K562 (cell line): ENCODE results near the gene TNFRSF11A. TPM values are rescaled to one million over a fixed set of nuclear protein-coding genes. Genes with fewer than 3 reads are reported as not detected.

Source experiments
- ATAC-seq: fragments of 200-7000 bp; cut with Tn5 transposase; 3 replicates; pipeline ENCODE4 v1.9.1; 2020; ENCODE audit warnings: moderate library complexity
- BruUV-seq: library from RNA; stranded (reverse); fragments of 400-500 nt; replicated peaks from 2 replicates; lab custom pipeline; 2021; lab: Mats Ljungman, UMichigan
- CTCF ChIA-PET: fragments of 300-600 bp; formaldehyde crosslinking; extraction: SDS; loops from one replicate; lab custom pipeline; 2021; ENCODE audit warnings: low intra/inter-chr PET ratio; lab: Yijun Ruan, JAX
- POLR2A ChIA-PET: fragments of 300-600, 350-650 bp; sonication (Branson Sonifier 250); formaldehyde crosslinking; extraction: SDS; loops from one replicate; lab custom pipeline; 2021; ENCODE audit warnings: antibody characterized with exemption, inconsistent platforms; lab: Yijun Ruan, JAX
- DNase-seq, 4 experiments: peaks; one replicate each; pipeline versions ENCODE4 v3.0.0 to v3.0.0-alpha.2; 2011 to 2018; ENCODE audit warnings: low spot score in 3 of 4, mixed read lengths in 3 of 4; ENCODE audit errors: extremely low read depth in 1 of 4
- FAIRE-seq: peaks from 2 replicates; lab custom pipeline; 2011; peaks lifted over from hg19 to GRCh38; lab: Jason Lieb, UNC
- H2AFZ ChIP-seq: 2 replicates; pipeline ENCODE4 v1.6.0; 2011; ENCODE audit warnings: low read depth, low read length, control low read depth, inconsistent platforms
- H3K27ac ChIP-seq: fragments of 200-600 bp; 3 replicates; pipeline ENCODE4 v1.8.0; 2011; ENCODE audit warnings: low read depth, mild to moderate bottlenecking, control low read depth, inconsistent platforms, low read length, moderate library complexity, mixed read lengths; ENCODE audit errors: extremely low read depth
- H3K27me3 ChIP-seq, 2 experiments: fragments of 300-600 bp in 1 of 2; 2 replicates in 1 of 2; 3 replicates in 1 of 2; pipeline versions ENCODE4 v1.6.0 to v1.8.0; 2011; ENCODE audit warnings: inconsistent platforms in 2 of 2, low read length in 2 of 2, mild to moderate bottlenecking in 1 of 2, mixed read lengths in 1 of 2, moderate library complexity in 1 of 2; ENCODE audit not compliant: control insufficient read depth in 2 of 2, insufficient read depth in 2 of 2
- H3K36me3 ChIP-seq: fragments of 300-600 bp; 3 replicates; pipeline ENCODE4 v1.8.0; 2011; ENCODE audit warnings: mild to moderate bottlenecking, low read length, inconsistent platforms; ENCODE audit not compliant: control insufficient read depth, insufficient read depth
- H3K4me1 ChIP-seq, 2 experiments: fragments of 200-600 bp in 1 of 2; replicated peaks in 1 of 2; 2 replicates in 1 of 2; 3 replicates in 1 of 2; pipeline versions ENCODE4 v1.5.1 to v1.8.0; 2011; ENCODE audit warnings: inconsistent platforms in 2 of 2, low read length in 2 of 2, mild to moderate bottlenecking in 1 of 2, mixed read lengths in 1 of 2, moderate library complexity in 1 of 2; ENCODE audit not compliant: control insufficient read depth in 2 of 2, insufficient read depth in 2 of 2
- H3K4me2 ChIP-seq: 2 replicates; pipeline ENCODE4 v1.6.1; 2011; ENCODE audit warnings: low read length, control low read depth, inconsistent platforms, mixed read lengths; ENCODE audit not compliant: insufficient read depth
- H3K4me3 ChIP-seq: fragments of 200-600 bp; sonication (generic), shearing (Covaris generic); 2 replicates; pipeline ENCODE4 v1.5.1; 2016; ENCODE audit warnings: control low read depth, inconsistent platforms
- H3K79me2 ChIP-seq: fragments of 200-600 bp; 3 replicates; pipeline ENCODE4 v1.8.0; 2011; ENCODE audit warnings: low read length, inconsistent platforms; ENCODE audit not compliant: control insufficient read depth, insufficient read depth
- H3K9ac ChIP-seq, 2 experiments: 2 replicates each; pipeline versions ENCODE4 v1.6.0 to v1.6.1; 2011; ENCODE audit warnings: low read depth in 2 of 2, low read length in 2 of 2, control low read depth in 1 of 2, inconsistent platforms in 1 of 2, mild to moderate bottlenecking in 1 of 2, mixed read lengths in 1 of 2; ENCODE audit not compliant: insufficient read depth in 1 of 2
- H3K9me1 ChIP-seq: one replicate; pipeline ENCODE4 v1.6.0; 2011; ENCODE audit warnings: inconsistent platforms, mild to moderate bottlenecking, low read length, moderate library complexity; ENCODE audit not compliant: control insufficient read depth, insufficient read depth
- H3K9me3 ChIP-seq: replicated peaks from 2 replicates; pipeline ENCODE4 v1.5.1; 2011; ENCODE audit warnings: low read depth, low read length, inconsistent platforms; ENCODE audit not compliant: control insufficient read depth, insufficient read depth
- H4K20me1 ChIP-seq: replicated peaks from 2 replicates; pipeline ENCODE4 v1.6.1; 2011; ENCODE audit warnings: low read length, inconsistent platforms, mixed read lengths; ENCODE audit not compliant: control insufficient read depth, insufficient read depth
- ARID4B ChIP-seq: sonication (generic); formaldehyde crosslinking; IDR thresholded peaks from 2 replicates; pipeline ENCODE4 v1.8.0; 2022; ENCODE audit warnings: mild to moderate bottlenecking, missing genetic modification reagents
- ERF ChIP-seq: fragments of 450-650 bp; formaldehyde crosslinking; IDR thresholded peaks from 2 replicates; pipeline ENCODE4 v1.4.0; 2020; ENCODE audit warnings: mild to moderate bottlenecking, mixed read lengths
- LCOR ChIP-seq: sonication (generic); formaldehyde crosslinking; IDR thresholded peaks from 2 replicates; pipeline ENCODE4 v1.8.0; 2022; ENCODE audit warnings: mild to moderate bottlenecking, missing genetic modification reagents
- PHF8 ChIP-seq: fragments of 200-600 bp; sonication (generic); IDR thresholded peaks from 2 replicates; pipeline ENCODE4 v1.6.1; 2012; ENCODE audit warnings: mixed run types, mild to moderate bottlenecking, inconsistent platforms, low read length, moderate library complexity, borderline replicate concordance
- PKNOX1 ChIP-seq: fragments of 450-650 bp; IDR thresholded peaks from 2 replicates; pipeline ENCODE4 v1.6.1; 2016
- POLR2H ChIP-seq: IDR thresholded peaks from 2 replicates; pipeline ENCODE4 v1.6.1; 2016; ENCODE audit warnings: missing genetic modification characterization, low read depth, mild to moderate bottlenecking, control low read depth, missing compliant biosample characterization, moderate library complexity
- PURB ChIP-seq: sonication (generic); formaldehyde crosslinking; IDR thresholded peaks from 2 replicates; pipeline ENCODE4 v1.9.0; 2021; ENCODE audit warnings: low read depth, mild to moderate bottlenecking, missing genetic modification reagents
- SNRNP70 ChIP-seq: fragments of 200-400 bp; formaldehyde crosslinking; optimal IDR thresholded peaks from 2 replicates; pipeline ENCODE3; 2017; ENCODE audit warnings: low read depth, low read length
- STAT5A ChIP-seq: IDR thresholded peaks from 2 replicates; pipeline ENCODE4 v1.6.1; 2012; ENCODE audit warnings: low read length, inconsistent platforms, borderline replicate concordance
- ZEB2 ChIP-seq: fragments of 450-650 bp; IDR thresholded peaks from 2 replicates; pipeline ENCODE4 v1.6.1; 2016
- WGBS: fragments of 100-300 bp; shearing (Covaris generic); methylation state at CpG from one replicate; pipeline ENCODE4 v1.1.6; 2016; ENCODE audit warnings: low coverage, mixed read lengths; ENCODE audit not compliant: insufficient coverage; ENCODE audit errors: missing lambda C conversion rate; 5-methylcytosine and 5-hydroxymethylcytosine counted together
- in situ Hi-C: fragments of 300-500 bp; cut with MboI; formaldehyde crosslinking; loops from 4 replicates; pipeline ENCODE4 v1.15.0; 2018; ENCODE audit warnings: inconsistent platforms, mixed read lengths
- intact Hi-C: fragments of 100-400 bp; cut with micrococcal nuclease; formaldehyde crosslinking; loops from 2 replicates; pipeline ENCODE4 v1.14.2; 2022
- polyA plus RNA-seq, 8 experiments: library from polyadenylated mRNA; depleted of rRNA in 4 of 8; stranded (reverse) in 5 of 8; unstranded in 3 of 8; fragments of >200 nt; fragmentation: Nextera tagmentation in 2 of 8; fragmentation: Illumina TruSeq in 1 of 8; extraction: Ambion mirVana in 2 of 8; extraction: Trizol in 1 of 8; gene quantifications; 2 replicates each; pipeline versions ENCODE4 v1.2.1 to v1.2.3, GENCODE V29; 2011 to 2014; ENCODE audit warnings: inconsistent platforms in 1 of 8, missing spikeins in 1 of 8
- total RNA-seq, 7 experiments: library from RNA; depleted of rRNA in 6 of 7; stranded (reverse); fragments of >200 nt in 6 of 7; fragmentation: Illumina TruSeq in 2 of 7; extraction: Trizol in 2 of 7; gene quantifications; 2 replicates each; pipeline versions ENCODE4 v1.2.1 to v1.2.3, GENCODE V29; 2011 to 2021; ENCODE audit warnings: low replicate concordance in 1 of 7

TNFRSF11A gene
- total and polyA plus RNA-seq, 9 of the 15 experiments (the other 6 are each of a cell fraction or from before 2014, with no cell fraction given) = 0.03 to 0.06 (median 0.04) TPM; not detected in 6

GRCh38 chr18:62280058-62280457 lies 45.1 kb upstream of the TNFRSF11A start:
- no TSS peak for BruUV-seq
- POLR2A ChIA-PET = interaction anchor here (0.6 kb wide), 1 partner anchor 80 kb away, joined by 4 read pairs; no protein-coding TSS in a partner anchor
- FAIRE-seq (no peak), ATAC-seq (no peak), DNase-seq (no peak)
- H3K4me2 ChIP-seq = no peak overlapping the region
- H3K36me3 ChIP-seq = peaks cover 16% of the 10 kb centered on the region; the same call in 2 of the 3 replicates
- H3K9me1 ChIP-seq = peaks cover 3% of the 10 kb centered on the region
- intact Hi-C loops (no loop called here), in situ Hi-C loops (no loop called here)
- no peaks in the 10 kb centered on the region for H3K4me1 ChIP-seq
- CTCF ChIA-PET = no interaction called here
- no peak overlapping the region for H3K27ac ChIP-seq
- no peaks in the 10 kb centered on the region for H3K9me3 ChIP-seq
- no peak overlapping the region for H3K9ac ChIP-seq
- no peaks in the 10 kb centered on the region for H4K20me1 ChIP-seq
- no peak overlapping the region for H2AFZ ChIP-seq
- no peaks in the 10 kb centered on the region for H3K79me2 ChIP-seq
- 71% methylated on average over 3 of the region's 6 CpGs for WGBS
- no peak overlapping the region for H3K4me3 ChIP-seq
- H3K27me3 ChIP-seq = no peaks in the 10 kb centered on the region
- TF ChIP-seq STAT5A (no peak), ARID4B (CRISPR knock-in tag) (no peak), ERF (CRISPR knock-in tag) (no peak), LCOR (CRISPR knock-in tag) (no peak), PURB (CRISPR knock-in tag) (no peak), PKNOX1 (no peak), PHF8 (no peak), POLR2H (tag) (no peak), SNRNP70 (no peak), ZEB2 (no peak)
- TF ChIP-seq, all 486 proteins: peak for 0
